Measurements from ENCODE around the gene MOB1B.

DNA sequence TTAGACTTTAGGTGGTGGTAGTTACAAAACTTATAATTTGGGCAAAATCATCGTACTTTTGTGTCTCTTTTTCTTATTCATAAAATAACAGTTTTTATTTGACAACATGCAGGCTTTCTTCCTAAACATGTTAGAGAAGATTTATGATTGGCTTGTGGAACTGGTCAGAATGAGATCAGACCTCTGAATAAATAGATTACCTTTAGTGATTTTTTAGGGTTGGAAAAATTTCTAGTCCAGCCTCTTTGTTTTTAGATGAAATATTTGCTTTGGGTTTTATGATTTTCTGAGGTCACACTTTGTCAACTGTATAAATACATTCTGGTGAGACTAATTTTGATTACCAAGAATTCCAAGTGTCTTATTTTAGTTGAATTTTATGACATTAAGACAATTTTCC is 29.2 kb downstream of the MOB1B start:
- TF ChIP-seq JUND (IDR thresholded peaks at IDR 0.05): no peak
- no peak for TF ChIP-seq ZNF274 (IDR thresholded peaks at IDR 0.05; ENCODE audit: low read depth, low read length)

Measured in HCT116 (cell line).